Activated CD8-positive, alpha-beta memory T cell treated with anti-CD3 and anti-CD28 coated beads for 36 hours (primary cell): ENCODE data around the gene KIFC1. TPM values are rescaled to one million over a fixed set of nuclear protein-coding genes. Genes with fewer than 3 reads are reported as not detected.

ENCODE experiments used
- CTCF ChIA-PET: fragments of 350-600 bp; sonication (Branson Sonifier 250); formaldehyde crosslinking; loops from one replicate; lab custom pipeline; 2021; ENCODE audit warnings: antibody characterized with exemption; lab: Charles Lee
- POLR2A ChIA-PET: fragments of 350-600 bp; sonication (Branson Sonifier 250); formaldehyde crosslinking; loops from one replicate; lab custom pipeline; 2021; ENCODE audit warnings: antibody characterized with exemption; lab: Charles Lee
- total RNA-seq, 2 experiments: library from RNA; stranded (reverse); gene quantifications; one replicate each; pipeline ENCODE4 v1.2.3, GENCODE V29; 2021

Gene KIFC1
- total RNA-seq, 2 experiments from 2014 or later = 58.6 to 63.9 TPM

DNA sequence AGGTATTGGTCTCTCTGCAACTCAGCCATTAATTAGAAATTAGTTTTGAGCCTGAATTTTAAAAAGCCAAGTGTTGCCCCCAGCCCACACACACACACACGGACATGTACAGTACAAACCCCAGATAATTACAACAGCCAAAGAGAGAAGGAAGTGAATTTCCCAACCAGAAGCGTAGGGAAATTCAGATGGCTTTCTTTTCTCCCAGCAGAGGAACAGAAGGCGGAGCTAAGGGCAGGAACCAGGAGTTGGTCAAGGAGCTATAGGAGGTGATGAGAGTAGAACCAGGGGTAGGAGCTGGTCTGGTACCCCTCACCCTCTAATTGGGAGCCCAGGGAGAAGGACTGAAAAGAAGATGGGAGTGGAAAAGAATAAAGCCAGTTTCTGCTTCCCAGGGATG is 58.8 kb downstream of the KIFC1 start:
- ChIA-PET POLR2A (no interaction called here), CTCF (interaction anchor here (1.7 kb wide), 1 partner anchor 11 kb away, joined by 4 read pairs; no protein-coding TSS in a partner anchor)

DNA sequence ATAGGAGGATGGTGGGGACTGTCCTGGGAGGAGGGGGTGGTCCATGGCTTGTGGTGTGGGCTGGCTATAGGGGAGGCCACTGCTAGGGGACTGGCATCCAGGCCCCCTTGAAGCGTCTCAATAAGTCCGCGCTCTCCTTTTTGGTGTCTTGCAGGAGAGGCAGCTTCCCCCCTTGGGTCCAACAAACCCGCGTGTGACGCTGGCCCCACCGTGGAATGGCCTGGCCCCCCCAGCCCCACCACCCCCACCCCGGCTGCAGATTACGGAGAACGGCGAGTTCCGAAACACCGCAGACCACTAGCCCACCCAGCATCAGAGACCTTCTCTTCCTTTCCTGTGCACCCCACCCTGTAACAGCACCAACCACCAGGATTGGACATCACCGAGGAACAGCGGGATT is 60.0 kb downstream of the KIFC1 start:
- ChIA-PET CTCF (no interaction called here), POLR2A (no interaction called here)

- ChIA-PET POLR2A (no interaction called here), CTCF (no interaction called here)
Observed at GRCh38 chr6:33452496-33452895, 60.9 kb downstream of the KIFC1 start.

DNA sequence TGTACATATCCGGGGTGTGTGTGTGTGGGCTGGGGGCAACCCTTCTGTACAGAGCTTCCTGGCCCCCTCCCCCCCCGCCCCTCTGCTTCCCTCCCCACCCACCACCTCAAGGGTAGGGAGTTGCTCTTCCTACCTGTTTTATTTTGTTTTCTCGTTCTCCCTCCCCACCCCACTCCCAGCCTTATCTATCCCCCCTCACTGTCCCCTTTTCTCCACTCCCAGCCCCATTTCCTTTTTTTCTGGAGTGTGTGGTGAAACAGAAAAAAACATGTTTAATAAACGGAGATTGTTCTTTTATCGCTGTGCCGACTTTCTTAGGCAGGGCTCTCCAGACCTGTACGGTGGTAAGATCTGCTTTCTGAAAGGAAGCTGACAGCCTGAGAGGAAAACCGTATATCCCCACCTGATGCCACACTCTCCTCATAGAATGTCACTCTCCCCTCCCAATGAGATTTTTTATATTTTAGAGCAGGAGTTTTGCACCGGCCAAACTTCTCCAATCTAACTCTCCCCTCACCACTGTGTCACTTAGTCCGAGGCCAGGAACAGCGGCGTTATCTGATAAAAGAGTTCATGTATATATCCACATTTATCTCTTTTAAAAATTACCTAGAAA is 61.9 kb downstream of the KIFC1 start:
- POLR2A ChIA-PET = interaction anchor here (0.6 to 1.6 kb wide), 8 partner anchors 22 to 136 kb away, joined by 3 to 6 read pairs (median 4); partner anchors contain the start of gene ZBTB22
- CTCF ChIA-PET = interaction anchor here (1.0 to 1.5 kb wide), 4 partner anchors 23 to 126 kb away, joined by 3 to 8 read pairs (median 3); no protein-coding TSS in a partner anchor

DNA sequence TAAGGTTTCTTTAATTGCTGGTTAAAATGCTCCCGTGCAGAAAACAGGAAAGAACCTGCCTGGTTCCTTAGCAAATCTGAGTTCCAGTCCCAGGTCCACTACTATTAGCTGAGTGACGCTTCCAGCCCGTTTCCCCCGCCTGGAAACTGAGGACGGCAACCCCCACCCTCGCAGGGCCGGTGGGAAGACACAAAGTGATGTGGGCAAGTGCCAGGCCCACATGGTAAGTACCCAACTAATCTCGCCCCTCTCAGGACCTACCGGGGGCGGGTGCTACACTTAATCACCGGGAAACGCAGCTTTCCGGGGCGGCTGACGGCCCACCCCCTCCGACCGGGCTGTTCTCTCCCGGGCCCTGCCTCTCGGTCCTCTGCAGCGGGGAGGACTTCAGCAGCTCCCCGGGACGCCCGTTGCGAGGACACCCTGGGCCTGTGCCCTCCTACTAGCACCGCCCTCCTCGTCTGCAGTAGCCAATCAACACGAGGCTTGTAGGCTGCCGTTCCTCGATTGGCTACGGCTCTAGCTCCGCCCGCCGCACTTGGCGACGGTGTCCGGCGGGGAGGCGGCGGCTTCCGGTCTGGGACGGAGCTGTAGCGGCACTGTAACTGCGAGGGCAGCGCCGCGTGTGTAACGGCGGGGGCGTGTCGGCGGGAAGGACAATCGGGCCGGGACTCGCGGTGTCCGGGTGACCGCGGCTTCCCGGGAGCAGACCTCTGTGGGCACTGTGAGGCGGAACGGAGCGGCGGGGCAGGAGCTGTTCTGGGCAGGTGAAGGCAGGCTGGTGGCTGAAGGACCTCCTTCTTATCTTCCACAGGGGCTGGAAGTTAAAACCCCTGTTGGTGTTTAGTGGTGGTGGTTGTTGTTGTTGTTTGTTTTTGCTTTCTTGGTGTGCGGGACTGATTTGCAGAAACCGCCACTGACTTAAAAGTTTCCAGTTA is 62.7 kb downstream of the KIFC1 start, which contains the start of gene ZBTB9:
Gene ZBTB9, plus strand, starts transcription at position 568 of the 938 bp plus-strand sequence. CDS start 525 bp downstream, outside the sequence.
- CTCF ChIA-PET = interaction anchor here (0.9 to 1.6 kb wide), 6 partner anchors 23 to 125 kb away, joined by 3 to 8 read pairs (median 3); no protein-coding TSS in a partner anchor
- POLR2A ChIA-PET = interaction anchor here (0.6 to 1.6 kb wide), 11 partner anchors 23 to 255 kb away, joined by 3 to 6 read pairs (median 4); partner anchors contain the start of gene ZBTB22

DNA sequence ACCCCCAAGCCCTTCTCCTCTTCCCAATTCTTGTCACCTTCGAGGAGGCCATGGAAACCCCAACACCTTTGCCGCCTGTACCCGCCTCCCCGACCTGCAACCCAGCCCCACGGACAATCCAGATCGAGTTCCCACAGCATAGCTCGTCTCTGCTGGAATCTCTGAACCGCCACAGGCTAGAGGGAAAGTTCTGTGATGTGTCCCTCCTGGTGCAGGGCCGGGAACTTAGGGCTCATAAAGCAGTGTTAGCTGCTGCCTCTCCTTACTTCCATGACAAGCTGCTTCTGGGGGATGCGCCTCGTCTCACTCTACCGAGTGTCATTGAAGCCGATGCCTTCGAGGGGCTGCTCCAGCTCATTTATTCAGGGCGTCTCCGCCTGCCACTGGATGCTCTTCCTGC is 63.4 kb downstream of the KIFC1 start:
- ChIA-PET CTCF (interaction anchor here (0.9 to 1.6 kb wide), 3 partner anchors 24 to 64 kb away, joined by 3 to 8 read pairs (median 6); no protein-coding TSS in a partner anchor), POLR2A (interaction anchor here (1.2 to 1.6 kb wide), 5 partner anchors 29 to 120 kb away, joined by 4 to 6 read pairs (median 5); no protein-coding TSS in a partner anchor)

- ChIA-PET POLR2A (no interaction called here), CTCF (no interaction called here)
Observed at GRCh38 chr6:33456156-33456555, 64.5 kb downstream of the KIFC1 start.

DNA sequence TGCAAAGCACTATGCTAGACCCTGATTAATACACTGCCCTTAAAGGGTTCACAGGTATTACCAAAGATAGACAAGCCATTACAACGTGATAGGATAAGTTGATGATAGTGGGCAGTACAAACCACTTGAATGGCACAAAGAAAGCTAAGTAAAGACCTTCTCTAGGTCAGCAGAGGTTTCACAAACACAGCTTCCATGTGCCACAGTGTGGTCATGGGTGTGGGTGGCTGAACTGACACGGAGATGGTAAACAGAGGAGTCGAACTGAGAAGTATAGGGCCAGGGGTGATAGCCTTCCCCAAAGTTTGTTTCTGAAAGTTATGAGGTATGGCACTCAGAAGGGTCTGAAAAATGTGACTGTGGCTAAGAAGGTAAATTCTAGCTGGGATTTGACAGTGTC is 67.1 kb downstream of the KIFC1 start:
- CTCF ChIA-PET = no interaction called here

DNA sequence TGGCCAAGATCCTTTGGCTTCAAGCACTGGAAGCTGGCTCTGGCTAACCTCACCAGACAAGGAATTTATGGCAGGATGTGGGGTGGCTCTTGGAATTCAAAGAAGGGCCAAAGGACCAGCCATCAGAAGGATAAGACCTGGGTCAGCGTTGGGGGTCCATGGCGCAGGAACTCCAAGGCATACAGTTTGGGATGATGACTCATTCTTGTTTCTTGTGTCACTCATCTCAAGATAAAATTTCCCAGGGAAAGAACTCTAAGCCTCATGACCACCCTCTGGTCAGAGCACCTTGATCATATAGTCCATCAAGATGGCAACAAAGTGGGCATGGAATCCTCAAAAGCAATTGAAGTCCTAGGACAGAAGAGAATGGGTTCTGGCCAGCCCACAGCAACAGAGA is 67.6 kb downstream of the KIFC1 start:
- POLR2A ChIA-PET = no interaction called here
- CTCF ChIA-PET = no interaction called here

More for the DNA sequence above, 67.1 kb downstream of the KIFC1 start:
- POLR2A ChIA-PET = interaction anchor here (0.6 kb wide), 1 partner anchor 130 kb away, joined by 4 read pairs; a partner anchor contains a TSS

Other genes with a start within 250 kb of the KIFC1 start
- 1 to 10 TPM; 1.1 TPM for gene COL11A2, start 199.4 kb upstream of the KIFC1 start, total RNA-seq
- gene RXRB, start 191.2 kb upstream of the KIFC1 start, total RNA-seq = 10 to 100 TPM; 43.8 to 44.2 TPM
- 10 to 100 TPM; 60.1 to 62.4 TPM for gene SLC39A7, start 191.0 kb upstream of the KIFC1 start, total RNA-seq
- gene HSD17B8, start 187.2 kb upstream of the KIFC1 start, total RNA-seq = 10 to 100 TPM; 20.6 to 25.4 TPM
- gene RING1, start 183.3 kb upstream of the KIFC1 start, total RNA-seq = 10 to 100 TPM; 36.4 to 38.8 TPM
- 10 to 100 TPM; 45.3 to 48.0 TPM for gene VPS52, start 119.9 kb upstream of the KIFC1 start, total RNA-seq
- gene RPS18, start 119.7 kb upstream of the KIFC1 start, total RNA-seq = 1,000 to 10,000 TPM; 3,727 to 3,736 TPM
- gene B3GALT4, start 114.7 kb upstream of the KIFC1 start, total RNA-seq = 1 to 10 TPM; 2.6 to 3.2 TPM
- gene WDR46, start 102.6 kb upstream of the KIFC1 start, total RNA-seq = 100 to 1,000 TPM; 106 to 118 TPM
- 100 to 1,000 TPM; 118 to 120 TPM for gene PFDN6, start 102.2 kb upstream of the KIFC1 start, total RNA-seq
- 10 to 100 TPM; 22.2 to 23.2 TPM for gene RGL2, start 92.9 kb upstream of the KIFC1 start, total RNA-seq
- 100 to 1,000 TPM; 184 to 189 TPM for gene TAPBP, start 77.7 kb upstream of the KIFC1 start, total RNA-seq
- 1 to 10 TPM; 6.2 to 7.1 TPM for gene ZBTB22, start 74.1 kb upstream of the KIFC1 start, total RNA-seq
- gene DAXX, start 68.9 kb upstream of the KIFC1 start, total RNA-seq = 10 to 100 TPM; 87.5 to 96.3 TPM
- gene PHF1, start 19.2 kb downstream of the KIFC1 start, total RNA-seq = 10 to 100 TPM; 25.5 to 27.3 TPM
- gene CUTA, start 26.3 kb downstream of the KIFC1 start, total RNA-seq = 100 to 1,000 TPM; 138 to 144 TPM
- gene SYNGAP1, start 28.2 kb downstream of the KIFC1 start, total RNA-seq = 10 to 100 TPM; 23.8 to 24.9 TPM
- gene ZBTB9, start 62.8 kb downstream of the KIFC1 start, total RNA-seq = 10 to 100 TPM; 14.2 to 15.1 TPM
- 10 to 100 TPM; 45.2 to 46.3 TPM for gene BAK1, start 188.5 kb downstream of the KIFC1 start, total RNA-seq
- 10 to 100 TPM; 42.2 to 44.0 TPM for gene ITPR3, start 229.5 kb downstream of the KIFC1 start, total RNA-seq